LNCAP (cell line): ENCODE results near the gene ZNF423.

ENCODE experiments used
- CTCF ChIP-seq: fragments of 450-650 bp; IDR thresholded peaks from 2 replicates; pipeline ENCODE4 v1.5.1; 2017; ENCODE audit warnings: mild to moderate bottlenecking

The ZNF423 gene

DNA sequence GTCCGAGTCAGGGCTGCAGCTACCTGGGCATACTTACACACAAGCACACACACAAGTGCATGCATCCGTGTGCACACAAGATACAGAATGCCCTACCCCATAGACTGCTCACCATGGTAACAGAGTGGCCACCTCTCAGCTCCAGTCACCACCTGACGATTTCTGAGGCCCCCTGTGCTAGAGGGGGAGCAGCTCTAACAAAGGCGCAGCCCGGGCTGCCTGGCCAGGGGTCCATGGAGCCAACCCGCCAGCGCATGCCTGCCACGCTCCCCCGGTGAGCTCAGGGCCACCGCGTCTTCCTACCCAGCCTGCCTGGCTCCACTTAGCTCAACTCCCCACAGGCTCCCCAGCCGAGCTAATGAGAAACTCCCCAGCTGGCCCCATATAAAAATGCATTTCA lies 75.5 kb downstream of the ZNF423 start:
- TF ChIP-seq CTCF: no peak

GRCh38 chr16:49779979-49780378 lies 75.9 kb downstream of the ZNF423 start:
- no peak for TF ChIP-seq CTCF

DNA sequence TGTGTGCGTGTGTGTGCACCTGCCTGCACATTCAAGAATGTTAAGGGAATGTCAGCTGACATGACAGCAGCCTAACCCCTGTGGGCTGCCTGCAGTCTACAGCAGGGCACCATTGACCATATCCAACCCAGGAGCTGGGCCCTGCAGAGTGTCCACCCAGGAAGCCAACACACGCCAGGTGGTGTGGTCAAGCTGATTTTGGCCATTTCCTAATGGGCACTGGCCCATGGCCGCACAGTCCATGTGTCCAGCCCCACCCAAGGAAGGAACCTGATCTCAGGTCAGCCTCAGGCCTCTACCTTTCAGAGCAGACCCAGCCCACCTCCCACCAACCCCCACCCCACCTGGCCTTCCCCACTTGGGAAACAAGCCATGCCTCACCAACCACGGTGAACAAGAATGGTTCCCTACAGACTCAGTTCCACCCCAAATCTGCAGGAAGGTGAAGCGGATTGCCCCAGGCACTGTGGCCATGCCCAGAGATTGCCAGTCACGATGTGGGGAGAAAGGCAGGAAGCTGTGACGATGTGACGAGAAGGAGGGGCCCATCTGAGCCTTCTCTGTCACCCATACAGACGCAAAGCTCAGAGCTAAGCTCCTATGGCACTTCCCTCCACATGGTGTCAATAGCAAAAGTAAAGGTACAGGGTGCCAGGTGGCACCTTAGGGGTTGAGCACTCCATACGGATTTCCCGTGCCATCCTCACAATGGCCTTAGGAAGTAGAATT lies 77.5 kb downstream of the ZNF423 start:
- no peak for TF ChIP-seq CTCF

DNA sequence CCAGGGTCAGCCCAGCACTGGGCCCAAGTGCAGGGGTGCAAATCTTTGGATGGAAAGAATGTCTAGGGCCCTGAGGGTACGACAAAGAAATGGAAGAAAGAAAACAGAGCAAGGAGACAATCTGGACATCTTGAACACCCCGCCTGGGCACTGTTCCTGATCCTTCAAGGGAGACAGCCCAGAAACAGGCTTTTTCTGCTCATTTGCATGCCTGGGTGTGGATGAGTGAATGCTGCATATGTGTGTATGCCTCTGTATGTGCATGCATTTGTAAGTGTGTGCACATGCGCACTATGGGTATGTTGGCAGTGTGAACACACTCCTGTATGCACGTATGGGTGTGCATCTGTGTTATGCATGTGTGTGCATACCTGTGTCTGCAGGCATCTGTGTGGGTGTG lies 79.2 kb downstream of the ZNF423 start:
- no peak for TF ChIP-seq CTCF

GRCh38 chr16:49776085-49776595 lies 79.8 kb downstream of the ZNF423 start:
- TF ChIP-seq CTCF: no peak

GRCh38 chr16:49775581-49775980 lies 80.3 kb downstream of the ZNF423 start:
- TF ChIP-seq CTCF: no peak

GRCh38 chr16:49775018-49775417 lies 80.9 kb downstream of the ZNF423 start:
- no peak for TF ChIP-seq CTCF
